A673 (cell line): ENCODE results near the gene TCF20.

Source experiments
- EZH2 ChIP-seq: fragments of 200-600 bp; sonication (generic); IDR thresholded peaks from 2 replicates; pipeline ENCODE4 v1.6.1; 2017; ENCODE audit warnings: borderline replicate concordance, low read depth, mild to moderate bottlenecking, mixed read lengths, antibody characterized with exemption, low read length; ENCODE audit not compliant: poor library complexity, severe bottlenecking
- TF ChIP-seq, protein P1 (sequence below): fragments of 300-800, 200-600 bp; sonication (generic); conservative IDR thresholded peaks from 2 replicates; pipeline ENCODE4 v1.5.1; 2017; ENCODE audit warnings: low read depth, mild to moderate bottlenecking, antibody characterized with exemption, low read length, moderate library complexity, mixed read lengths

DNA sequence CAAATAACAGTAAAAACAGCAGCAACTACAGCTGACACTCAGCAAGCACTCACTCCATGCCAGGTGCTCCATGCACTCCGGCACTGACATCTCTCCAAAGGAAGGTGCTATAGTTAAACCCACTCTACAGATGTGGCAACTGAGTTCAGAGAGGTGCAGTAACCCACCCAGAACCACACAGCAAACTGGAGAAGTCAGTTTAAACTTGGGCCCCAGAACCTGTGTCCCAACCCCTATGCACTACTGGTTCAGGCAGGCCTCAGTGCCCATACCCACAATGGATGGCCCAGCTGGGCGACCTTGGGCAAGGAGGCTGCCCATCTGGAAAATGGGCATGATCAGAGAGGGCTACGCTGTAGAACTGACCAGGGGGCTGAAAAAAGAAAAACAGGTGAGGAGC, 26.4 kb upstream of the TCF20 start:
- TF ChIP-seq, protein P1, sequence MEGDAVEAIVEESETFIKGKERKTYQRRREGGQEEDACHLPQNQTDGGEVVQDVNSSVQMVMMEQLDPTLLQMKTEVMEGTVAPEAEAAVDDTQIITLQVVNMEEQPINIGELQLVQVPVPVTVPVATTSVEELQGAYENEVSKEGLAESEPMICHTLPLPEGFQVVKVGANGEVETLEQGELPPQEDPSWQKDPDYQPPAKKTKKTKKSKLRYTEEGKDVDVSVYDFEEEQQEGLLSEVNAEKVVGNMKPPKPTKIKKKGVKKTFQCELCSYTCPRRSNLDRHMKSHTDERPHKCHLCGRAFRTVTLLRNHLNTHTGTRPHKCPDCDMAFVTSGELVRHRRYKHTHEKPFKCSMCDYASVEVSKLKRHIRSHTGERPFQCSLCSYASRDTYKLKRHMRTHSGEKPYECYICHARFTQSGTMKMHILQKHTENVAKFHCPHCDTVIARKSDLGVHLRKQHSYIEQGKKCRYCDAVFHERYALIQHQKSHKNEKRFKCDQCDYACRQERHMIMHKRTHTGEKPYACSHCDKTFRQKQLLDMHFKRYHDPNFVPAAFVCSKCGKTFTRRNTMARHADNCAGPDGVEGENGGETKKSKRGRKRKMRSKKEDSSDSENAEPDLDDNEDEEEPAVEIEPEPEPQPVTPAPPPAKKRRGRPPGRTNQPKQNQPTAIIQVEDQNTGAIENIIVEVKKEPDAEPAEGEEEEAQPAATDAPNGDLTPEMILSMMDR = no peak; the same call in 1 of the 2 replicates
- TF ChIP-seq EZH2 = no peak
